Measurements from ENCODE around the gene PLOD1.
A peak's percentile ranks its signal among the peaks of the same experiment; 100 is the strongest.

DNA sequence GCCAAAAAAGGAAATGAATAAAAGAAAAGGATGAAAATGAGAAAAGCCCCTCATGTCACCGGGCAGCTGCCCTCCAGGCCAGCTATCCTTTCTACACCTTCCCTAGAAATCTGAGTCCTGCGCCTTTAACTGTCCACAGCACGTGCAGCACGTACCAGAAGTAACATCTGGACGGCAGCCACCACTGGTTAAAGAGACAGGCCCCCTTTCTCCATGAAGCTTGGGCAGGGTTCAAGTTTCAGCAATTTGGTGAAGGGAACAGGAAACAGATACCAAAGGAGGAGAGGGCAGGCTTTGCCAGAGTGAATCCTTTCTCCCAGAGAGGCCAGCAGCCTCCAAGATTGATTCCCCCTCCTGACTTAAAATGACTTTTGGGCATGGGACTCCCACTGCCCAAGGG lies 4.7 kb upstream of the PLOD1 start:
- no peak for TF ChIP-seq MXI1 (IDR thresholded peaks at IDR 0.05; ENCODE audit: borderline replicate concordance, low read depth, low read length)
- TF ChIP-seq NR2C2 (CRISPR knock-in tag; IDR thresholded peaks at IDR 0.05; ENCODE audit: borderline replicate concordance): no peak
- no peak for TF ChIP-seq ZKSCAN8 (CRISPR knock-in tag; IDR thresholded peaks at IDR 0.05; ENCODE audit: borderline replicate concordance)
- TF ChIP-seq, protein P1, sequence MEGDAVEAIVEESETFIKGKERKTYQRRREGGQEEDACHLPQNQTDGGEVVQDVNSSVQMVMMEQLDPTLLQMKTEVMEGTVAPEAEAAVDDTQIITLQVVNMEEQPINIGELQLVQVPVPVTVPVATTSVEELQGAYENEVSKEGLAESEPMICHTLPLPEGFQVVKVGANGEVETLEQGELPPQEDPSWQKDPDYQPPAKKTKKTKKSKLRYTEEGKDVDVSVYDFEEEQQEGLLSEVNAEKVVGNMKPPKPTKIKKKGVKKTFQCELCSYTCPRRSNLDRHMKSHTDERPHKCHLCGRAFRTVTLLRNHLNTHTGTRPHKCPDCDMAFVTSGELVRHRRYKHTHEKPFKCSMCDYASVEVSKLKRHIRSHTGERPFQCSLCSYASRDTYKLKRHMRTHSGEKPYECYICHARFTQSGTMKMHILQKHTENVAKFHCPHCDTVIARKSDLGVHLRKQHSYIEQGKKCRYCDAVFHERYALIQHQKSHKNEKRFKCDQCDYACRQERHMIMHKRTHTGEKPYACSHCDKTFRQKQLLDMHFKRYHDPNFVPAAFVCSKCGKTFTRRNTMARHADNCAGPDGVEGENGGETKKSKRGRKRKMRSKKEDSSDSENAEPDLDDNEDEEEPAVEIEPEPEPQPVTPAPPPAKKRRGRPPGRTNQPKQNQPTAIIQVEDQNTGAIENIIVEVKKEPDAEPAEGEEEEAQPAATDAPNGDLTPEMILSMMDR (CRISPR knock-in tag; IDR thresholded peaks at IDR 0.05): no peak
- TF ChIP-seq NCOA1 (CRISPR knock-in tag; IDR thresholded peaks at IDR 0.05): no peak
- no peak for TF ChIP-seq NKX3-1 (CRISPR knock-in tag; IDR thresholded peaks at IDR 0.05)
- no peak for TF ChIP-seq TP53 (CRISPR knock-in tag; conservative IDR thresholded peaks at IDR 0.05)
- TF ChIP-seq ZNF34 (CRISPR knock-in tag; IDR thresholded peaks at IDR 0.05; ENCODE audit: borderline replicate concordance): no peak
- no peak for TF ChIP-seq ZNF263 (CRISPR knock-in tag; IDR thresholded peaks at IDR 0.05)
- TF ChIP-seq, protein P2, sequence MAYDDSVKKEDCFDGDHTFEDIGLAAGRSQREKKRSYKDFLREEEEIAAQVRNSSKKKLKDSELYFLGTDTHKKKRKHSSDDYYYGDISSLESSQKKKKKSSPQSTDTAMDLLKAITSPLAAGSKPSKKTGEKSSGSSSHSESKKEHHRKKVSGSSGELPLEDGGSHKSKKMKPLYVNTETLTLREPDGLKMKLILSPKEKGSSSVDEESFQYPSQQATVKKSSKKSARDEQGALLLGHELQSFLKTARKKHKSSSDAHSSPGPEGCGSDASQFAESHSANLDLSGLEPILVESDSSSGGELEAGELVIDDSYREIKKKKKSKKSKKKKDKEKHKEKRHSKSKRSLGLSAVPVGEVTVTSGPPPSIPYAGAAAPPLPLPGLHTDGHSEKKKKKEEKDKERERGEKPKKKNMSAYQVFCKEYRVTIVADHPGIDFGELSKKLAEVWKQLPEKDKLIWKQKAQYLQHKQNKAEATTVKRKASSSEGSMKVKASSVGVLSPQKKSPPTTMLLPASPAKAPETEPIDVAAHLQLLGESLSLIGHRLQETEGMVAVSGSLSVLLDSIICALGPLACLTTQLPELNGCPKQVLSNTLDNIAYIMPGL (CRISPR knock-in tag; IDR thresholded peaks at IDR 0.05; ENCODE audit: borderline replicate concordance in 1 of 2, low read depth in 1 of 2): no peak
- TF ChIP-seq NONO (IDR thresholded peaks at IDR 0.05): no peak
- no peak for TF ChIP-seq NONO (CRISPR knock-in tag; conservative IDR thresholded peaks at IDR 0.05)
- no peak for TF ChIP-seq TAF1 (CRISPR knock-in tag; IDR thresholded peaks at IDR 0.05)
- TF ChIP-seq TARDBP (CRISPR knock-in tag; IDR thresholded peaks at IDR 0.05): peak; percentile 49; the same call in 1 of the 2 replicates
